ENCODE results near the gene ORC3.

GRCh38 chr6:87702589-87702945 is 112.6 kb downstream of the ORC3 start:
- TF ChIP-seq CTCF (IDR thresholded peaks at IDR 0.05), result no peak
- TF ChIP-seq POLR2AphosphoS5 (IDR thresholded peaks at IDR 0.05; ENCODE audit: insufficient read depth in 1 of 2, low read depth in 1 of 2), result no peak
